Endometrial microvascular endothelial cells (primary cell): ENCODE measurements around the gene METTL27. TPM values are rescaled to one million over a fixed set of nuclear protein-coding genes. Genes with fewer than 3 reads are reported as not detected.
"Not testable (repeated sequence)": the region's sequence is repeated elsewhere in the genome, so short reads cannot be mapped to it uniquely, and the experiment has no call there.

Experiments used
- in situ Hi-C: cut with HindIII; loops from 2 replicates; pipeline ENCODE4 v1.10.0; 2017; ENCODE audit warnings: low sequenced_read_pairs, low pct_unique_long_range_greater_than_20kb; ENCODE audit errors: inconsistent ontology term
- total RNA-seq: library from RNA; depleted of rRNA; stranded (reverse); fragments of >200 nt; gene quantifications from one replicate; pipeline ENCODE4 v1.2.3, GENCODE V29; 2015; ENCODE audit errors: inconsistent ontology term

Gene METTL27
- total RNA-seq, 1 donor from 2014 or later: 3.6 TPM

GRCh38 chr7:73828107-73828803 lies 14.1 kb downstream of the METTL27 start:
- in situ Hi-C loops: no loop called here

DNA sequence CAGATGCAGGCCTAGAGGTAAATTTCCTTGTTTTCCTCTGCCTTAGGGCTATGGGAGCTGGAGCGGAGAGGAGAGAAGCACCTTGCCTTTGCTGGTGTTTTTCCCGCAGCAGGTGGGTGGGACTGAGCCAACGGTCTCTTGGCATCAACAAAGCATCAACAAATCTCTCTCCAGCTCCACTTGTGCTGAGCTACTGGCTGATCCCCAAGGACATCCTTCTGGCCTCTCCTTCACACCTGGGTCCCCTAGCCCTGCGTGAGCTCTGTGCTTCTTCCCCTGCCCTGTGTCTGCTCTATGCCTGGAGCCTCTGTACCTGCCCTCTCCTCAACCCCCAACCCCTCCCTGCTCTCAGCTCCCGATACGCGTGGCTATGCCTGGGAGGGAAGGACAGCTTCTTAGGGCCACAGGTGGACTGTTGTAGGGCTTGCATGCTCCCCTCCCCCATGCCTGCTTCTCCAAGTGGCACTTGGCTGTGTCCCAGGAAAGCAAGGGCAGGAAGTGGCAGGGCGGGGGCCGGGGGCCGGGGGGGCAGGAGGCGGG lies 14.7 kb downstream of the METTL27 start:
- in situ Hi-C loops: no loop called here

DNA sequence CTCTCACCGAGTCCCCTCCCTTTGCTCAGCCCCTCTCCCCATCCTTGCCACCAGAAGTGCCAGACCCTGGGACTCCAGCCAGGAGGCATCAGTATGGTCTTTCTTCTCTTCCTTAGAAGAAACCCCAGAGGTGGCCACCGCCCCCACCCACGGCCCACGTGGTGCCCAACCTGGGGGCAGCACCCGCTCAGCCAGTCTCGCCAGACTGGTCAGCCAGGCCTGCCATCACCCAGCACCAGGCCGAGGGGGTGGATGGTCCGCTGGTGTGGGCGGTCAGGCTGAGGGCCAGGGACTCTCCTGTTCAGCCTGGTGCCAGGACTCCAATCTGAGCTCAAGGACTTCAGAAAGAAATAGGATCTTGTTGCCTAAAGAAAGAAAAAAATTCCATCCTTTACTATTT lies 17.3 kb downstream of the METTL27 start:
- in situ Hi-C loops: no loop called here

DNA sequence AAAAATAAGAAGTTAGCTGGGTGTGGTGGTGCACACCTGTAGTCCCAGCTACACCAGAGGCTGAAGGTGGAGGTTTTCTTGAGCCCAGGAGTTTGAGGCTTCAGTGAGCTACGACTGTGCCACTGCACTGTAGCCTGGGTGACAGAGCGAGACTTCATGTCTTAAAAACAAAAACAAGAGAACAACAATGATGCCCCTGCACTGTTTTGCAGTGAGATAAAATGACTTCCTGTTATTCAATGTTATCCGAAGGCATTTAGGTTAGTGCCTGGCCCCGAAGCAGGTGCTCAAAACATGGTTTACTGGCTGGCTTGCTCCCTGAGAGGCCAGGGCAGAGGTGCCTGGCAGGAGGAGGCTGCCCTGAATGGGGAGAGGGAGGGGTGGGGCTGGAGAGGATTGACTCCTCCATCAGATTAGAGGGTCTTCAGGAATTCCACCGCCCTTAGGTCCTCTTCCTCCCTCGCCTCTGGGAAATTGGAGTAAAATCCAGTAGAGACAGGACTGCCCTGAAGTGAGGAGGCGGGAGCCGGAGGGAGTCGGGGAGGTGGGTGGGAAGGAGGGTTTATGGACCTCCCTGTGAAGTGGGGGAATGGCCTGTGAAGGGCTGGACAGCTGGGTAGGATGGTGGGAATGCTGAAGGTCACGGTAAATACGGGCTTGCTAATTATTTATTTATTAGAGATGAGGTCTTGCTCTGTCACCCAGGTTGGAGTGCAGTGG lies 18.3 kb downstream of the METTL27 start:
- in situ Hi-C loops: no loop called here

GRCh38 chr7:73823257-73823656 lies 19.1 kb downstream of the METTL27 start:
- in situ Hi-C loops: no loop called here

GRCh38 chr7:73822319-73823173 lies 19.8 kb downstream of the METTL27 start:
- in situ Hi-C loops: no loop called here

DNA sequence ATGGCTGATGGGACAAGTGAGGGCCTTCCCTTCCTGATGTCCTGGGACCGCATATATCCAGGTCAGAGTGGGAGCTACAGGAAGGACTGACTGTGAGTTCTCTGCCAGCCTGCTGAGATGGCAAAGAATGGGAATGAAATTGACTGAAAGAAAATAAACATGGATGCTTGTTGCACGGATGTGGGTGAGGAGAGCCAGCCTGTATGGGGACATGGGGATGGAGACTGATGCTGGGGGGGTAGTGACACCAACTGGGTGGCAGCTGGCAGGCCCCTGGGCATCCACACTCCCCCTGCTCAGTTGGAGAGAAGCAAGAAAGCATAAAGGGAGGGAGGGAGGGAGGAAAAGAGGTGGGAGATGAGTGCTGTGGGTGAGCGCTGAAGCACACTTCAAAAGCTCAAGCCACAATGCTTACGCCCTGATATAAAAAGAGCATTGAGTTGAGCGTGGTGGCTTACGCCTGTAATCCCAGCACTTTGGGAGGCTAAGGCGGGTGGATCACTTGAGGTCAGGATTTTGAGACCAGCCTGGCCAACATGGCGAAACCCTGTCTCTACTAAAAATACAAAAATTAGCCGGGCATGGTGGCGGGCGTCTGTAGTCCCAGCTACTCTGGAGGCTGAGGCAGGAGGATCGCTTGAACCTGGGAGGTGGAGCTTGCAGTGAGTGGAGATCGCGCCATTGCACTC lies 20.6 kb downstream of the METTL27 start:
- in situ Hi-C loops: not testable (repeated sequence)

DNA sequence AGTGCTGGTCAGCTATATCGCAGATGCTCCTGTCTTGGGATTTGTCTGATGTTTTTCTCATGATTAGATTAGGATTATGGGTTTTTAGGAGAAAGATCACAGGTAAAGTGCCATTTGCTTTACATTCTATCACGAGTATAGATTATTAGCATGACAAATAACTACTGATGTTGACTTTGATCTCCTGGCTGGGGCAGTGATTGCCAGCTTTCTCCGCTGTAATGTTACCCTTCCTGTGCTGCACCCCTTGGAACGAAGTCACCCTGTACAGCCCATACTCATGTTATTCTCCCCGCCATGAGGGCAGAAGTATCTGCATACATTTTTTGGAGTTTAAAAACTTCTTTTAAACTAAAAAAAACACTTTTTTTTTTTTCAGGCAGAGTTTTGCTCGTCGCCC lies 22.3 kb downstream of the METTL27 start:
- in situ Hi-C loops: no loop called here

DNA sequence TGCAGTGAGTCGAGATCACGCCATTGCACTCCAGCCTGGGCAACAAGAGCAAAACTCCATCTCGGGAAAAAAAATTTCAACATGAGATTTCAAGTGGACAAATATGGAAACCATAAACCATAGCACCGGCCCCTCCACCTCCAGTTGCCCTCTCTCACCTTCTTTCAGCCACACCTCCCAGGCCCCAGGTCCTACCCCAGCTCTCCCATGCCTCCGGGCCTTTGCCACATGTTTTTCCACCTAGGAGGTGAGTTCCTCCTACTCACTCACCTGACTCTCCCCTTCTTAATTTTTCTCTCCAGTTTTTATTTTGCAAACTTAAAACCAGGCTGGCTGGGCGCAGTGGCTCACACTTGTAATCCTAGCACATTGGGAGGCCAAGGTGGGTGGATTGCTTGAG lies 25.2 kb downstream of the METTL27 start:
- in situ Hi-C loops: no loop called here

- in situ Hi-C loops: no loop called here
These were observed 26.9 kb downstream of the METTL27 start for GRCh38 chr7:73815436-73815835.

- in situ Hi-C loops: no loop called here
These were observed 29.3 kb downstream of the METTL27 start for GRCh38 chr7:73812996-73813395.

DNA sequence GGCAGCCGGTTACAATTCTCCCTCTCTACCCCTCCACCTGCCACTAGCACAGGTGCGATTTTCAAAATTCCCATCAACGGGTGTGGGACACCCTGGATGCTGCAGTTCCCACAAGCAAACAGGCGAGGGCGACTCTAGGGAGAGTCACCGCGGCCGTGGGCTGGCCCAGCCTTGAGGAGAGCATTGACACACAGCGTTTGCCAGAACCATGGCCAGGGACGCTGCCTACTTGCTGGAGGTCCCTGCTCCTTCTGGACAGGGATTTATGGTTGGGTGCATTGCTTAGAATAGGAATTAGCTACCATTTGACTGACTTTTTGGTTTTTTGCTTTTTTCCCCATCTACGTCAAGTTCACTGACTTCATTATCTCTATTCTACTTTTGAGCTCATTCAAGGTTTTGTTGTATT lies 30.6 kb downstream of the METTL27 start:
- in situ Hi-C loops: no loop called here

DNA sequence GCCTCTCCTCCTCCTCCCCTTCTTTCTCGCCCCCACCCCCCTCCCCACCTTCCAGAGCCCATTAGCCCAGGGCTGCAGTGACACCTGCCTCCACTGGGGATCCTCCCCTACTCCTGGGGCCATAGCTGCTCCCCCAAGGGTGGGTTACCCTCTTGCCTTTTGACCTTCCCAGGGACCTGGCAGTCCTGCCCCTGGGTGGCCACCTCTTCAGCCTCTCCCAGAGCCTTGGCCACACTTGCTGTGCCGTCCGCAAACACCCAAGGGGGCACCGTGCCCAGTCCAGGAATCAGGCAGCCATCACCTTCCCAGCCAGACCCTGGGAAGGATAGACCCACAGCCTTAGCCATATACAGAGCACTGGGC lies 31.3 kb downstream of the METTL27 start:
- in situ Hi-C loops: no loop called here

GRCh38 chr7:73809467-73809951 lies 32.8 kb downstream of the METTL27 start:
- in situ Hi-C loops: no loop called here

DNA sequence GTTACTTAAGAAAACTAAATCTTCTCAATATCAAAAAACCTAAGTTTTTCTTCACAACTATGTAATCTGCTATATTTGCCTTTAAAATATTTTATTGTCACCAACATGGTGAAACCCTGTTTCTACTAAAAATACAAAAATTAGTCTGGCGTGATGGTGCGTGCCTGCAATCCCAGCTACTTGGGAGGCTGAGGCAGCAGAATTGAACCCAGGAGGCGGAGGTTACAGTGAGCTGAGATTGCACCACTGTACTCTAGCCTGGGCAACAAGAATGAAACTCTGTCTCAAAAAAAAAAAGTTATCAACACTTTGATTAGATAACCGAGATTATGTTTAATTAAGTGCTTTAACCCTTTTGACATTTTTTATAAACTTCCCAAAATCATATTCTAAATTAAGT lies 39.9 kb downstream of the METTL27 start:
- in situ Hi-C loops: no loop called here

DNA sequence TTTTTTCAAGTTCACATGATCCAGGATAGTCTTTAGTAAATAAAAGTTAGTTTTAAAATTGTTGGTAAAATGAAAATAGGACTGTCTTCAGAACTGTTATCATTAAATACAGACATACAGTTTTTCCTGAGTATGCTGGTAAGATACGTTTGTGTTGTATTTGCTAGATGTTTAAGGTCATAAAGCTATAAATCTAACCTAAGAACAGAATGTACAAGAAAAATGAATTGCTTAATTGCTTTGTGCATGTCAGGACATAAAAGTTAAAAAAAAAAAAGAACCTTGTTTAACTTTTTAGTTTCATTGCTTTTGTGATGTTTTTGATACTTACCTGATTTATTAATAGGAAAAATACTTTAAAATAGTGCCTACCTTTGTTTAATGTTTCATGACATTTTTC lies 40.7 kb downstream of the METTL27 start:
- in situ Hi-C loops: no loop called here

DNA sequence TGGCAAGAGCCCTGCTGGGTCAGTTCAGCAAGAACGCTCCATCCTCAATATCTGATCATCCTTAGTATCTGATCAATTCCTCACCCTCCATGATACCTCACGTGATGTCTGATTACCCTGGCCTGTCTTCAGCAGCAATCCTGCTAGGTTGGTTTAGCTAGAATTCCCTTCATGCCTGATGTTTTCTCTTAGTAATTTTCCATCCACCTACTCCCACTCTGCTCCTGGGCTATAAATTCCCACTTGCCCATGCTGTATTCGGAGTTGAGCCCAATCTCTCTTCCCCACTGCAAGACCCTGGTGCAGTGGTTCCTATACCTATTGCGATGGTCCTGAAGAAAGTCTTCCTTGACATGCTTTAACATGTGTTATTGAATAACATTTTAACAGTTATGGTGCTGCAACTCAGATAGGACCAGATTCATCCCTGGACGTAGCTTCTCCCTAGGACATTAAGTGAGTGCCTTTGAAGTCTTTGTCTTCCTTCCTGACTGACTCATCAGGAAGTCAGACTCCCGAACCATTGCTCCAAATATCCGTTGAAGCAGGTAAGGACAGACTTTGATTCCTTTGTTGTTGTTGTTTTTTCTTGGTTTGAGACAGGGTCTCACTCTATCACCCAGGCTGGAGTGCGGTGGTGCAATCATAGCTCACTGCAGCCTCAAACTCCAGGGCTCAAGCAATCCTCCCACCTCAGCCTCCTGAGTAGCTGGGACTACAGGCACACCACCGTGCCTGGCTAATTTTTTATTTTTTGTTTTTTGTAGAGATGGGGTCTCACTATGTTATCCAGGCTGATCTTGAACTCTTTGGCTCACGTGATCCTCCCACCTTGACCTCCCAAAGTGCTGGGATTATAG lies 42.8 kb downstream of the METTL27 start:
- in situ Hi-C loops: no loop called here

GRCh38 chr7:73797176-73797575 lies 45.1 kb downstream of the METTL27 start:
- in situ Hi-C loops: not testable (repeated sequence)
